ENCODE results near the gene PCDH9.

DNA sequence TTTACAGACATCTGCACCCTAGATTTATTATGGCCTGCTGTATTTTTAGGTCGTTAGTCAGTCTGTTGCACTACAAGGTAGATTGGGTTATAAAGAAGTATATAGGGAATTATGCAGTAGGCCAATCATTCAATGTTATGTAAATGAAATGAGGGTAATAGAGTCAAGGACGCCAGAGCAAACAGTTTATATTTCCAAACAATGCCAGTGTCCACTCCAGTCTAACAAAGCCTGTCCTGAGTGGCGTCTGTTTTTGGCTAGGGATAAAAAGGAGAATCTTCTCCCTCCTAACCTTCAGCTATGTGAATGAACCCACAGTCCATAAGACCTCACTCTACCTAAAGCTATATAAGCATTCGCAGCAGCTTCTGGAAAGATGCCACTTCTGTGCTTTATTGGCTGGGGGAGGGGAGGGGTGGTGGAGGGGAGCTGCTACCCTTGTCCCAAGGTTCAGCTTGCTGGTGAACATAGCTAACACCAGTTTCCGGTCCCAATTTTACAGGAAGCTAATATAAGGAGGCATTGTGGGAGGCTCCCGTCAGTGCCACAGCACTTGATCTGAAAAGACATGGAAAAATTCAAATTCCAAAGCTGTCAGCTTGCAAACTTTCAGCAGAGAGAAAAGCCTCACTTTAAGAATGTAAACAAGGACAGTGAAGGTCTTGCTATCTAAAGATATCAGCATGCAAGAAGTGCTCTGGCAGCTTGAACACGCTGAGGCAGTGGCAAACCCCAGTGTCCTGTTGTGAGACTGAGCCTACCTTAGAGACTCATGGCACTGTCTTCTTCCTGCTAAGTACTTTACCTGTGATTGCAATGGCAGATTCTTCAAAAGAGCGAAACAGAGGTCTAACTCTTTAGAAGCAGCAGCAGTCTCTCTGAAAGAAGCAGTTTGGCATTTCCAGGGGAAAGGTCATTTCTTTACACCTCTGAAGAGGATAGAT, 369.9 kb downstream of the PCDH9 start:
- TF ChIP-seq YY1 (IDR thresholded peaks at IDR 0.05; ENCODE audit: low read depth) = no peak
- TF ChIP-seq, protein P1, sequence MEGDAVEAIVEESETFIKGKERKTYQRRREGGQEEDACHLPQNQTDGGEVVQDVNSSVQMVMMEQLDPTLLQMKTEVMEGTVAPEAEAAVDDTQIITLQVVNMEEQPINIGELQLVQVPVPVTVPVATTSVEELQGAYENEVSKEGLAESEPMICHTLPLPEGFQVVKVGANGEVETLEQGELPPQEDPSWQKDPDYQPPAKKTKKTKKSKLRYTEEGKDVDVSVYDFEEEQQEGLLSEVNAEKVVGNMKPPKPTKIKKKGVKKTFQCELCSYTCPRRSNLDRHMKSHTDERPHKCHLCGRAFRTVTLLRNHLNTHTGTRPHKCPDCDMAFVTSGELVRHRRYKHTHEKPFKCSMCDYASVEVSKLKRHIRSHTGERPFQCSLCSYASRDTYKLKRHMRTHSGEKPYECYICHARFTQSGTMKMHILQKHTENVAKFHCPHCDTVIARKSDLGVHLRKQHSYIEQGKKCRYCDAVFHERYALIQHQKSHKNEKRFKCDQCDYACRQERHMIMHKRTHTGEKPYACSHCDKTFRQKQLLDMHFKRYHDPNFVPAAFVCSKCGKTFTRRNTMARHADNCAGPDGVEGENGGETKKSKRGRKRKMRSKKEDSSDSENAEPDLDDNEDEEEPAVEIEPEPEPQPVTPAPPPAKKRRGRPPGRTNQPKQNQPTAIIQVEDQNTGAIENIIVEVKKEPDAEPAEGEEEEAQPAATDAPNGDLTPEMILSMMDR (IDR thresholded peaks at IDR 0.05) = no peak
- TF ChIP-seq TAF1 (IDR thresholded peaks at IDR 0.05; ENCODE audit: borderline replicate concordance, low read depth, low read length) = no peak
- TF ChIP-seq, protein P2, sequence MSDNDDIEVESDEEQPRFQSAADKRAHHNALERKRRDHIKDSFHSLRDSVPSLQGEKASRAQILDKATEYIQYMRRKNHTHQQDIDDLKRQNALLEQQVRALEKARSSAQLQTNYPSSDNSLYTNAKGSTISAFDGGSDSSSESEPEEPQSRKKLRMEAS (IDR thresholded peaks at IDR 0.05; ENCODE audit: low read depth) = no peak
- TF ChIP-seq RAD21 (IDR thresholded peaks at IDR 0.05; ENCODE audit: low read length) = no peak
- TF ChIP-seq MXI1 (IDR thresholded peaks at IDR 0.05; ENCODE audit: low read depth, low read length) = no peak
- TF ChIP-seq, protein P3, sequence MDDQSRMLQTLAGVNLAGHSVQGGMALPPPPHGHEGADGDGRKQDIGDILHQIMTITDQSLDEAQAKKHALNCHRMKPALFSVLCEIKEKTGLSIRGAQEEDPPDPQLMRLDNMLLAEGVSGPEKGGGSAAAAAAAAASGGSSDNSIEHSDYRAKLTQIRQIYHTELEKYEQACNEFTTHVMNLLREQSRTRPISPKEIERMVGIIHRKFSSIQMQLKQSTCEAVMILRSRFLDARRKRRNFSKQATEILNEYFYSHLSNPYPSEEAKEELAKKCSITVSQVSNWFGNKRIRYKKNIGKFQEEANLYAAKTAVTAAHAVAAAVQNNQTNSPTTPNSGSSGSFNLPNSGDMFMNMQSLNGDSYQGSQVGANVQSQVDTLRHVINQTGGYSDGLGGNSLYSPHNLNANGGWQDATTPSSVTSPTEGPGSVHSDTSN (IDR thresholded peaks at IDR 0.05) = no peak

Measured in SK-N-SH (cell line).